ENCODE data around the gene MED29.
A peak's percentile ranks its signal among the peaks of the same experiment; 100 is the strongest.

MED29 gene

DNA sequence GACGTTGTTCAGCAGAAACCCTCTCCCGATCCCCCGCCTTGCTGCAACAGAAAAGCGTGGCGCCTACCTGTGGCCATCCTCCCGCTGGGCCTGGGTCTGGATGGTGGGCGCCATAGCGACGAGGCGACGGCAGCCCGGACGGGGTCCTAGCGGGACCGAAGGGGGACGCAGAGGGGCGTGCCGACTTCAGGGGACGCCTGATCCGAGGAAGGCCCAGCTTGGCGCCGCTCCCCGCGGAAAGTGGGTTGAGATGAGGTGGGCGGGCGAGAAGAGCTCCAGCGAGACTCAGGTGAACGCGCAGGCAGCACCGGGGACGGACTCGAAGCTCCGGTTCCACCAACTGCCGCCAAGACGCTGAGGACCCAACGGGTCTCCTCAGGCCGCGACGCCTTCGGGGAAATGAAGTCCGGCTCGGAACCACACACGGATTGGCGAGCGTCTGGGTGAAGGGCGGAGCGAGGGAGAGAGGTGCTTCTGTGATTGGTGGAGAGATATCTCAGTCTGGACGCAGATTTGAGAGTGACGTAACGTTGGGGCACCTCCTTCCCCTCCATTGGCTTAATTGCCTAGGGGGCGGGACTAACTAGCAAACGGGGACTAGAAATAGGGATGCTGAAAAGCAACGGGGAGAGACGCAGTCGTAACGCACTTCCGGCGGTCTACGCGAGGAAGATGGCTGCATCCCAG lies at the start of gene MED29, which contains the start of gene PAF1:
TSS of gene MED29 (plus strand) at position 628 of the 687 bp plus-strand sequence. CDS start at position 673, 45 bp downstream.
TSS of gene PAF1 (minus strand) at position 356 of the 687 bp plus-strand sequence. CDS start at position 114, 242 bp downstream.
- DNase-seq, result peak; percentile 95

GRCh38 chr19:39341719-39342604 lies 49.2 kb upstream of the MED29 start, which contains the start of gene SAMD4B:
SAMD4B (plus strand) TSS chr19:39342421; CDS start chr19:39356894, 14,473 bp downstream.
- peak; percentile 100 for DNase-seq

DNA sequence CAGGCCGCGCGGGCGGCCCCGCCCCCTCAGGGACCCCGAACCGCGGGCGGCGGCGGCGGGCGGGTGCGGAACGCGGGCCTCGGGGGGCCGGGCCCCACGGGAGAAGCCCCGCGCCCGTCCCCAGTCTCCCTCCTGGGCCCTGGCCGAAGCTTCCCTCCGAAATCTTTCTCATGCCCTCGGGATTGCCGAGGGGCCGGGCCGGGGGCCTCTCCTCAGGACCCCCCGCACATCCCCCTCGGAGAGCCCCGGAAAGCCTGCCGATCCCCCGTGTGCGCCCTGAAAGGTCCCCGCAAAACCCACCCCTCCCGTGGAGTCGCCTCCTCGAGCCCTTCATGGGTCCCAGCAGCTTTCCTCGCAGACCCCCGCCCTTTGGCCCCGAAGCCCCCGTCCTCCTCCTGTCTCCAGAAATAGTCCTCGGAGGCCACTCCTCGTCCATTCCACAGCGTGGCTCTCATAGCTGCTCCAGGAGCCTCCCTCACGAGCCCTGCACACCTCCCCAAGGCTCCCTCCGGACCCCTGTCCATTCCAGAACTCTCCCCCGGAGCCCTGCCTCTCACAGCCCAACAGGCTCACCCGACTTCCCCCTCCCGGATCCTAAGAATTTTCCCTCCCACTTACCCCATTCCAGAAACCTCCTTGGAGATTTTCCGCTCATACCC lies 48.4 kb upstream of the MED29 start:
- no peak for DNase-seq

DNA sequence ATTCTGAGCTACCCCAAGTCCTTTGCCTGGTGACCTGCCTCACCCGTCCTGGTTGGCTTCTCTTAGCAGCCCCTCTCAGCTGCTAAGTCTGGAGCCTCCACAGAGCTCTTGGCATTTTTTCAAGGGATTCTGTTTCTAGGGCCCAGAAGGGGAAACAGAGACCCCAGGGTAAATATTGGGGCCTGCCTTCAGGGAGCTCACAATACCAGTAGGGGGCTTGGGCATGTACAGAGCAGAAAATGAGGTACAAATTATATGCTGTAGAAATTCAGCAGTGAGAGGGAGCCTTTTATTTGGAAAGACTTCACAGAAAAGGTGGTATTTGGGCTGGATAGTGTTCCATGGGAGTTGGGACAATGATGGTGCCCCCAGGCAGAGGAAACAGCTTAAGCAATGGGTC lies 45.2 kb upstream of the MED29 start:
- DNase-seq, result no peak

DNA sequence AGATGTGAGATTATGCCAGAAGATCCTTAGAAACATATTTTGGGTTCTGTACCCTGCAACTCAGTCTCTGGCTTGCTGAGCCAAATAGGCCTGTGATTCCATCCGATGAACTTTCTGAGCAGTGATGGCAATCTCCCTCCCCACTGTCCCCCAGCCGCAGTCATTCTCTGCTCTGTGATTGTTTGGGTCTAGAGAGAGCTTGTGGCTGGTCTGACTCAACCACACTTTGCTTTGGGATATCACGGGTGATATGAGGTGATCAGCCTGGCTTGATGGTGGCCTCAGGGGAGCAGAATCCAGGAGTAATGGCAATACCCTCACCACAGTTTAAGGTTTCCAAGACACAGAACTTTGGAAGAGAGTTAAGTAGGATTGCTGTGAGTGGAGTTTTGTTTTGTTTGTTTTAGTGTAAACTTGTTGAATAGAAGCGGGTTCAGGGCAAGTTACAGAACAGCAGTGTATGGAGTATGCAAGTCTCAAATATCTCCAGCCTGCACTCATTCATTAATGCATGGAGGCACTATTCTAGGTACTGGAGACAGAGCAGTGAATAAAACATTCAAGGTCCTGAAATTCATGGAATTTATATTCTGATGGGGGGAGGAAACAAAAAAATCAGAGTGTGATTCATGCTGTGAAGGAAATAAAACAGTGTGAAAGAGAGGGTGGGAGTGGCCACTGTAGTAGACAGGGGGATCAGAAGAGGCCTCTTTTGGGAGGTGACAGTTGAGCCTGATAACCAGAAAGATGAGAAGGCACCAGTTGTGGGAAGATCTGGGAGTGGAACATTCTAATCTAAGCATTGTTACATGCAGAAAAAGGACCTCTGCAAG lies 43.6 kb upstream of the MED29 start:
- no peak for DNase-seq

DNA sequence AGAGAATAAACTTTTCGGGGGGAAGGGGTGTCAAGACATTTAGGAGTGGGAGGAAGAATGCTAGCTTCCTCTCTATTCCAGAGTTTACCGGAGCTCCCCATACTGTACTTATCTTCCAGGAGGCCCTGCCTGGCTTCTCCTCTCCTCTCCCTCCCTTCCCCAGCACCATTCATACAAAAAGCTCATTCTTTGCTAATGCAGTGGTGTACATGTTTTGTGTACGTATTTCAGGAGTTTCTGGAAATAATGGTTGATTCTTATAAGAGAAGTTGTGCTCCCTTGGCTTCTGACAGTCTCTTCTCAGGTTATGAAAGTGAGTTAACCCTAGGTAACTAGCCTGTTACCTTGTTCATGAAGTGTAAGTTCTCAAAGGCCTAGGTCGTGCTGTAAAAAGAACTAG lies 41.9 kb upstream of the MED29 start:
- DNase-seq, result no peak

DNA sequence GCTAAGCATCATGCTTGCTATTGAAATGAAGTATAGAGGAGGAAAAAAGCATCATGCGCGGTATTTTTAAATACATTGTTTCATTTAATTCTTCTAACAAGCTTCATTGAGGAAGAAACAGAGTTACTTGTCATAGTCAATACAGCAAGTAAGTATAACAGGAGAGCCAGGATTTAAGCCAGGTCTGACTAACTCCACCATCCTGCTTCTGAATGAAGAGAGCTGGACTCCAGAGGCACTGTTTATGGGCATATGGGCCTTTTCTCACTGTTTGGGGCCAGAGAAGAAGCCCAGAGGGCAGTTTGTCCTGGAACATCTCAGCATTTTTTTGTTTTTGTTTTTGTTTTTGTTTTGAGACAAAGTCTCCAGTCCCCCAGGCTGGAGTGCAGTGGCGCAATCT lies 41.0 kb upstream of the MED29 start:
- no peak for DNase-seq

DNA sequence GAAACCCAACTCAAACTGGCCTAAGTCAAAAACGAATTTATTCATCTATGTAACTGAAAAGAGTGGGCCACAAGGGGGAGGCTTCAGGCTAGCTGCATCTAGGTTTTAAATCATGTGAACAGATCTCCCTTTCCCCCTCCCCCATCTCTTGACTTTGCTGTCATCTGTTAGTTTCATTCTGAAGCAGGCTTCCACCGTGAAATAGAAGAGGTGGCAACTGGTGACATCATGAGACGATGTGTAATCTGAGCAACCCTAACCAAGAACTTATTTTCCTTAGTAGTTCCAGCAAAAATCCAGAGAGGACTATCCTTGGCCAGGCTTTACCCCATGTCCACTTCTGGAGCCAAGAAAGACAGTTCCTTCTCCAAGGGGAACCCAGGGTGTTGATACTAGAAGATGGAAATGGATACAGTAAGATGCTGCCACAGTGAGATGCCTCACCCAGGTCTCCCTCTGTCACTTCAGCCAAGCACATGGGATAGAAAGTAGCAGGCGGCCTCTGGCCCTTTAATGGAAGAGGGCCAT lies 39.6 kb upstream of the MED29 start:
- no peak for DNase-seq

DNA sequence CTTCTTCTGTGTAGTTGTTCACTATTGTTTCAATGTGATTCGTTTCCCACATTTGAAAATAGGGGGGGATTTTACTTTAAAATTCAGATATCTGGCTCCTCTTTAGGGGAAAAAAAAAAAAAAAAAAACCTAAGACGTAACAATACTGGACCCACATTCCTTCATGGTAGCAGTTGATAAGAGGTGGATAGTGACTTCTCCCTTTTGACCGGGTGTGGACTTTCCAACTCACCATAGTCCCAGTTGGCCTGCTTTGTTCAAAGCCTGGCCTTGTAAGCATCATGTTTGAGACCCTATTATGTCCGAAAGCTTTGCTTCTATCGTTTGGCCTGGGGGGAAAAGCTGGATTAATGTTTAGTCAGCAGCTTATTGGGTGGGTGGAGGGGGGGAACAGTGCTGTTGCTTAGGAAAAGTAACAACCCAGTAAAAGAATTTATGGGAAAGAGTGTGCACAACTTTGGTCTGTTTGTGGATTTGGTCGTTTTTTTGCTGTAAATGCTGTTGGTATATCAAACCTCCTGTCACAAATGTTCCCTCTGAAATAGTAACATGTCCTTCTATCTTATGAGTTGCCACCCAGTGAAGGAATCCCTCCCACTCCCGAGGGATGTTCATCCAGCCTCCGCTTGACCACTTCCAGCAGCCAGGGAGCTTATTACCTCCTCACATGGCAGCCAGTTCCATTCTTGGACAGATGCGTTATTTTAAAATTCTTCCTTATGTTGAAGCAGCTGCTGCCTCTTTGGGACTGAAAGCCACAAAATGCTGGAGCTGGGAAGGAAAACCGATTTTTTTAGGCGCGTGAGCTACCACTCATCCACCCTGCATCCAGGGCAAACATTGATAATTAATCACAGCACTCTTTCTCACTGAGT lies 38.6 kb upstream of the MED29 start:
- no peak for DNase-seq

- DNase-seq, result no peak
Observed at GRCh38 chr19:39355253-39355652, 35.9 kb upstream of the MED29 start.

GRCh38 chr19:39356073-39356472 lies 35.1 kb upstream of the MED29 start:
- no peak for DNase-seq

DNA sequence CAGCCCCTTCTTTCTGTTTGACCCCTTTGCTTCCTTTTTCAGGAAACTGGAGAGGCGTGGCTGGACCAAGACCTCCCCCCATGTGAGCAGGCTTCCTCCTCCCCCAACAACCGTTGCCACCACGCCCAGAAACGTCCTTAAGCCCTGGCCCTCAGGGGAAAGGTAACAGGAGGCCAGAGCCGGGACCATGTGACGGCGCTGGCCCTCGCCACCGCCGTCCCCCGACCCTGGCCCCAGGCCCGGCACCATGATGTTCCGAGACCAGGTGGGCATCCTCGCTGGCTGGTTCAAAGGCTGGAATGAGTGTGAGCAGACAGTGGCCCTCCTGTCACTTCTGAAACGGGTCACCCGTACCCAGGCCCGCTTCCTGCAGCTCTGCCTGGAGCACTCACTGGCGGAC lies 34.5 kb upstream of the MED29 start:
- DNase-seq, result no peak

- no peak for DNase-seq
Observed at GRCh38 chr19:39359026-39359425, 32.2 kb upstream of the MED29 start.

DNA sequence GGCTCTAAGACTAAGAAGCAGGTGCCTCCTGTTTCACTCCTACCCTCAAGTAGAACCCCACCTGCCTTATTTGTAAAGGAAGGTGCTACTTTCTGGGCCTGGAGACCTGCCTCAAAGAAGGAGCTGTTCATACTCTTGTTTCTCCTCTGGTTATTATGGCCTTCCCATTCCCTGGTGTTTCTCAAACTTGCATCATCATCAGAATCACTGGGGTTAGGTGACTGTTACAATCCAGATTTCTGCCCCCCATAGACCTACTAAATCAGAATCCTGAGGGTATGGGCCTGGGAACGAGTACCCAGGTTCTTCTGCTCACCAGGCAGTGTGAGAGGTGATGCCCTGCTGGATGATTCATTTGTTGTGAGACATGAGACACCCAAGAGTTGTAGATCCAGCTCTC lies 30.6 kb upstream of the MED29 start:
- DNase-seq, result no peak

- no peak for DNase-seq
Observed at GRCh38 chr19:39362682-39363657, 28.2 kb upstream of the MED29 start.

DNA sequence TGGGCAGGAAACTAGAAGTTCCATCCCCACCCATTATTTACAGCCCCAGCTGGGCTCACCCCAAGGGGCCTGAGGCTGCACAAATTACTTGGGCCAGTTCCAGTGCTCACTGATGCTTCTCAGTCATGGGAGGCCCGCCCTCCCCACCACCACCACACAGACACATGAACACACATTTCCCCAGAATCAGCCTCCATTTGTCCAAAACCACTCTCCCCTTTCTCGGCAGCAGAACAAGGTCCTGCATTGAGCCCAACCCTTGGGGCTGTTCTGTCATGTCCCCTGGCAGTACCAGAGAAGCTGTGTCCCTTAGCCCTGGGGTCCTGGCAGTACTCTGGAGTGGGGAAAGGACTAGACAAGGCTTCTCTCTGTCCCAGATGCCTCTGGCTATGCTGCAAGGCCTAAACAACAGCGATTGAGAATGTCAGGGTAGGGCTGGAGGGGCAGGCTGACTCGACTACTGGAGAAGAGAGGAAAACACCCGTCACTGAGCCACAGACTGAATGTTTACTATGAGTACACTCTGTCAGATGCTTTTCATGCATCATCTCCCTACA lies 27.2 kb upstream of the MED29 start:
- no peak for DNase-seq

- DNase-seq, result no peak
Observed at GRCh38 chr19:39365531-39365930, 25.6 kb upstream of the MED29 start.

DNA sequence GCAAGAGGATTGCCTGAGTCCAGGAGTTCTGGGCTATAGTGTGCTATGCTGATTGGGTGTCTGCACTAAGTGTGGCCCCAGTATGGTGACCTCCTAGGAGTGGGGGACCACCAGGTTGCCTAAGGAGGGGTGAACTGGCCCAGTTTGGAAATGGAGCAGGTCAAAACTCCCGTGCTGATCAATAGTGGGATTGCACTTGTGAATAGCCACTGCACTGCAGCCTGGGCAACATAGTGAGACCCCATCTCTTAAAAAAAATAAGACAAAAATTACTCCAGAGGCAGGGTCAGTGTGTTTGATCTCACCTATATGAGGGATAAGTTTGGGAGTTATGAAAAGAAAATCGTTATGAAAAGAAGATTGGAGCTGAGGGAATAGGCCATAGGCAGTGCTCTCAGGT lies 22.0 kb upstream of the MED29 start:
- DNase-seq, result no peak

DNA sequence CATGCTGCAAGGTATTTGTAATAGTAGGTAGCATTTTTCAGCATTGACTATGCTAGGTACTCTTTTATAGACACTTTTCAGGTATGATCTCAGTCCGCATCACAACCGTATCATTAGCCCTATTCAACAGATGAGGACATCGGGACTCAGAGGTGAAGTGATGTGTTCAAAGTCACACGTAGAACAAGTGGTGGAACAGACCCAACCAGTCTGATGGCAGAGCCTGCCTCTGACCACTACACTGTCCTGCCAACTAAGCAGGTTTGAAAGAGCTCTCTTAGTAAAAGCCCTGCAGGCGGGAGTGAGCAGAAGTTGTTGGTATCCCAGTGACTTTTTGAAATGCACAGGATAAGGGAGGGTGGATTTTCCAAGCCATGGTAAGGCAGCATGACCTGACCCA lies 20.4 kb upstream of the MED29 start:
- no peak for DNase-seq
